Esophagus (tissue), 2 donors: Measurements from ENCODE around the gene GFER. TPM values are rescaled to one million over a fixed set of nuclear protein-coding genes. Genes with fewer than 3 reads are reported as not detected.
A peak's percentile ranks its signal among the peaks of the same experiment; 100 is the strongest.
"Not testable (repeated sequence)": the region's sequence is repeated elsewhere in the genome, so short reads cannot be mapped to it uniquely, and the experiment has no call there.

Experiments
- H3K27ac ChIP-seq, 2 donors: one replicate each; pipeline ENCODE4 v1.5.1; 2013; ENCODE audit warnings: low read depth in 2 of 2, mild to moderate bottlenecking in 2 of 2, inconsistent platforms in 1 of 2, low read length in 1 of 2, moderate library complexity in 1 of 2
- H3K27me3 ChIP-seq, 2 donors: one replicate each; pipeline ENCODE4 v1.6.1; 2013; ENCODE audit warnings: low read length in 2 of 2, control low read depth in 1 of 2, mild to moderate bottlenecking in 1 of 2; ENCODE audit not compliant: insufficient read depth in 2 of 2, control insufficient read depth in 1 of 2
- H3K36me3 ChIP-seq, 2 donors: one replicate each; pipeline ENCODE4 v1.6.1; 2013; ENCODE audit warnings: low read length in 1 of 2; ENCODE audit not compliant: control insufficient read depth in 2 of 2, insufficient read depth in 2 of 2
- H3K4me1 ChIP-seq, 2 donors: one replicate each; pipeline ENCODE4 v1.6.1; 2013; ENCODE audit warnings: low read length in 1 of 2; ENCODE audit not compliant: control insufficient read depth in 2 of 2, insufficient read depth in 2 of 2
- H3K4me3 ChIP-seq, 2 donors: one replicate each; pipeline ENCODE4 v1.5.1; 2013; ENCODE audit warnings: low read length in 2 of 2, mild to moderate bottlenecking in 2 of 2, low read depth in 1 of 2, moderate library complexity in 1 of 2
- H3K9me3 ChIP-seq, 2 donors: one replicate each; pipeline ENCODE4 v1.6.1; 2013; ENCODE audit warnings: mild to moderate bottlenecking in 2 of 2, low read depth in 1 of 2, low read length in 1 of 2, moderate library complexity in 1 of 2; ENCODE audit not compliant: control insufficient read depth in 2 of 2, insufficient read depth in 1 of 2
- WGBS, 2 donors: extraction: QIAGEN DNeasy Blood & Tissue Kit; methylation state at CpG; one replicate each; pipeline ENCODE4 v1.1.7; 2013; 5-methylcytosine and 5-hydroxymethylcytosine counted together
- polyA plus RNA-seq, 2 donors: library from polyadenylated mRNA; stranded (reverse); fragments of 200-250 nt; gene quantifications; one replicate each; pipeline ENCODE4 v1.2.3, GENCODE V29; 2013
- donor health status: healthy with polysubstance abuse.
- donor health status: Bipolar disorder and iron deficiency.

GFER gene
- 10 to 100 TPM; 13.1 to 23.1 TPM for polyA plus RNA-seq

- Histone ChIP-seq H3K27me3 (peaks cover 0 to 8% of the 10 kb centered on the region in 2 donors), H3K9me3 (no peaks in the 10 kb centered on the region), H3K4me3 (peak within 1 kb of the TSS; percentile 69 to 76), H3K4me1 (peaks cover 5 to 34% of the 10 kb centered on the region in 2 donors), H3K27ac (peak within 1 kb of the TSS; percentile 25 to 74), H3K36me3 (peaks cover 0 to 13% of the 10 kb centered on the region in 2 donors)
- 0% methylated on average over 66 to 109 of the region's 109 CpGs for WGBS, 2 donors
Observed at GRCh38 chr16:1983544-1984346, at the start of gene GFER. Gene GFER, plus strand, starts transcription at chr16:1984193. Its CDS starts 26 bp downstream, at chr16:1984219.

DNA sequence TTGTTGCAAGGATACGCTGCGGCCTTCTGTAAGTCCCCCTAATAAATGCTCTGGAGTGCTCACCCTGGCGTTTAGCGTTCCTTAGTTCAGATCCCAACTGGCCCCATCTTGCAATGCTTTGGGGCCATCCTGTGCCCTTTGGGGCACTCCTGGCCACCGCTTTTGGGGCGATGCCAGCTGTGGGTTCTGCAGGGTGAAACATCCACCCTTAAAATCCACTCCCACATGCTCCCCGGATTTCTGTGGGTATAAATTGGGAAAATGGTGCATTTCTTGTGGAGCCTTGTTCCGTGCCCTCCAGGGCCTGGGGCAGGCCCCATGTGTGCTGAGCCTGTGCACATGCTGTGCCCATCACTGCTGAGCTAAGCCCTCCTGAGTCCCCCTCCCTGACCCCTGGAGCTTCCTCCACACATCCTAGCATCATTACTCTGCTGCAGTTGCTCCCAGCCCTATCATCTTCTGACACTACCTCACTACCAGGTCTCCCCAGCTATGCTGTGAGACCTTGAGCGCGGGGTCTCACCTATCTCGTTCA is 47.0 kb upstream of the GFER start:
- Histone ChIP-seq H3K9me3 (no peaks in the 10 kb centered on the region), H3K27me3 (no peaks in the 10 kb centered on the region), H3K4me1 (peaks cover 2% of the 10 kb centered on the region in 2 donors), H3K36me3 (peaks cover 0 to 28% of the 10 kb centered on the region in 2 donors), H3K27ac (no peak overlapping the region), H3K4me3 (no peak overlapping the region)
- WGBS, 2 donors, result 88 to 91% methylated on average over 11 of the region's 11 CpGs

DNA sequence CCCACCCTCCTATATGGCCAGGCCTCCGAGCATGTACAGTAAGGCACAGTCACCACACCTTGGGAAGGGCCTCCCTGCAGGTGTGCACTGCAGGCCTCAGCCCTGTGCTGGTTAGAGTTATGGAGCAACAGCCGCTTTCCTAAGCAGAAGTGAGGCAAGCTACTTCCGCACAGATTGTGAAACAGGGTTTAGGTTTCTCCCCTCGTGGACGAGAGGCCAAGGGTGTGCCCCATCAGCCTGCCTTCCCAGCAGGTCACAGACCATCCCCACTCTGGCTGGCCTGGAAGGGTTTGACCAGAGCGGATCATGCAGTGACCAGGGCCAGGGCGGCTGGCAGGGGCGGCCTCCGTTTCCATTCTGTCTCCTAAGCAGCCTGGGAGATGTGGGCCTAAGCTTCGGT is 45.7 kb upstream of the GFER start:
- WGBS, 2 donors, result 90 to 93% methylated on average over 10 of the region's 10 CpGs
- Histone ChIP-seq H3K4me3 (no peak overlapping the region), H3K9me3 (no peaks in the 10 kb centered on the region), H3K27ac (no peak overlapping the region), H3K36me3 (peaks cover 0 to 28% of the 10 kb centered on the region in 2 donors), H3K27me3 (no peaks in the 10 kb centered on the region), H3K4me1 (peaks cover 0 to 2% of the 10 kb centered on the region in 2 donors)

DNA sequence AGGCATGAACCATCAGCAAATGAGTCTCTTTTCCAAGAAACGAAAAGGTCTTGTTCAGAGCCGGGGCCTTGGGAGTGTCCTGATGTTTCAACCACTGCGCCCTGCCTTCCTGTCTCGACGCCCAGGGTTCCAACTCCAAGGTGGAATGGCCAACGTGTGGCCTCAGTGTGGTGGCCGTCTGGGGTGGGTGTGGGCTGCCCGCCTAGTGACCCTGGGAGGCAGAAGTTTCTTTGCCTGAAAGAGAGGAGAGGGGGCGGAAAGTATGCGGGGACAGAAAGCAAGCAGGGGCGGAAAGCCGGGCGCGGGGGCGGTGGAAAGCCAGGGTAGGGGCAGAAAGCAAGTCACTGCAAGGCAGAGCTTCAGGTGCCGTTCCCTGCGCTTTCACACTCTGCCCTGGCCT is 45.1 kb upstream of the GFER start:
- no peaks in the 10 kb centered on the region for H3K9me3 ChIP-seq
- no peak overlapping the region for H3K4me3 ChIP-seq
- H3K4me1 ChIP-seq, result peaks cover 0 to 2% of the 10 kb centered on the region in 2 donors
- H3K27ac ChIP-seq, result no peak overlapping the region
- WGBS, 2 donors, result 88% methylated on average over 17 of the region's 17 CpGs
- peaks cover 0 to 28% of the 10 kb centered on the region in 2 donors for H3K36me3 ChIP-seq
- no peaks in the 10 kb centered on the region for H3K27me3 ChIP-seq

DNA sequence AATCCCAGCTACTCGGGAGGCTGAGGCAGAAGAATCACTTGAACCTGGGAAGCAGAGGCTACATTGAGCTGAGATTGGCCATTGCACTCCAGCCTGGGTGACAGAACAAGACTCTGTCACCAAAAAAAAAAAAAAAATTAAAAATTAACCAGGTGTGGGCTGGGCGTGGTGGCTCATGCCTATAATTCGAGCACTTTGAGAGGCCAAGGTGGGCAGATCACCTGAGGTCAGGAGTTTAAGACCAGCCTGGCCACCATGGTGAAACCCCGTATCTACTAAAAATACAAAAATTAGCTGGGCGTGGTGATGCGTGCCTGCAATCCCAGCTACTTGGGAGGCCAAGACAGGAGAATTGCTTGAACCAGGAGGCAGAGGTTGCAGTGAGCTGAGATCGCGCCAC is 44.2 kb upstream of the GFER start:
- not testable (repeated sequence) for H3K27me3 ChIP-seq, H3K4me1 ChIP-seq, H3K4me3 ChIP-seq, H3K9me3 ChIP-seq, H3K27ac ChIP-seq
- WGBS, 2 donors, result 81 to 94% methylated on average over 8 of the region's 8 CpGs
- peaks cover 0 to 28% of the 10 kb centered on the region in 2 donors for H3K36me3 ChIP-seq

DNA sequence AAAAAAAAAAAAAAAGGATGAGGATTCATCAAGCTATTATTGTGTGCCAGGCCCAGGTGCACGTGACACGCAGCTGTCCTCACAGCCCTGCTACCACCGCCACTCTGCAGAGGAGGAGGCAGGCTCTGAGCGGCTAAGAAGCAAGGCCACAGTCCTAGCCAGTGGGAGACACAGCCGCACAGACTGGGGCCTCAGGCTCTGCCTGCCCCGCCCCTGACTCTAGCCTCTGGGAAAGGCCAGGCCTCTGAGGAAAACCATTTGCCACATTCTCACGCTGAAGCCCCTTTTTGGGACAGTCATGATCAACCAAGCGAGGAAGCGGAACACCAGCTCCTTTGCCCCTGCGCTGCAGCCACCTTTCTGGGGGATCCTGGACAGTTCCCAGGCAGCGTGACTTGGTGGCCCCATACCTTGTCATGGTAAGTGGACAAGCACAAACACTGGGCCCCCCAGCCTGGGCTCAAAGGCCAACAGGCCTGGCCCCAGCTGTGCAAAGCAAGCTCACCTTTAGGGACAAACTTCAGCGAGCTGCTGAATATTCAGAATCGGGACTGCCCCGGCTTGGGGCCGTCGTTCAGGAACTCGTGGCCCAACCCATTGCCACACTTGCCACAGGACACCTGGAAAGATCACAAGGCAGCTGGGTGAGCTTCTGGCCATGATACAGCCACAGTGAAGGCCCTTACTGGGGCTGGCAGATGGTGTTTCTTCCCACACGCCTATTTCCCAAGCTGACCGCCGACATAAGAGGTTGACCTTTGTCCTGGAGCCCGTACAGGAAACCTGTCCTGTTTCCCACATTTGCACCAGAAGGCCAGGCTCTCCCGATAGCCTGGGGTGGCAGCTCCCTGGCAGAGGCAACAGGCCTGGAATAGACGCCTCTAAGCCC is 43.5 kb upstream of the GFER start:
- H3K4me1 ChIP-seq, result peaks cover 0 to 2% of the 10 kb centered on the region in 2 donors
- H3K4me3 ChIP-seq, result no peak overlapping the region
- H3K9me3 ChIP-seq, result no peaks in the 10 kb centered on the region
- H3K27me3 ChIP-seq, result no peaks in the 10 kb centered on the region
- no peak overlapping the region for H3K27ac ChIP-seq
- 72 to 87% methylated on average over 22 to 23 of the region's 23 CpGs for WGBS, 2 donors
- H3K36me3 ChIP-seq, result peaks cover 0 to 28% of the 10 kb centered on the region in 2 donors

DNA sequence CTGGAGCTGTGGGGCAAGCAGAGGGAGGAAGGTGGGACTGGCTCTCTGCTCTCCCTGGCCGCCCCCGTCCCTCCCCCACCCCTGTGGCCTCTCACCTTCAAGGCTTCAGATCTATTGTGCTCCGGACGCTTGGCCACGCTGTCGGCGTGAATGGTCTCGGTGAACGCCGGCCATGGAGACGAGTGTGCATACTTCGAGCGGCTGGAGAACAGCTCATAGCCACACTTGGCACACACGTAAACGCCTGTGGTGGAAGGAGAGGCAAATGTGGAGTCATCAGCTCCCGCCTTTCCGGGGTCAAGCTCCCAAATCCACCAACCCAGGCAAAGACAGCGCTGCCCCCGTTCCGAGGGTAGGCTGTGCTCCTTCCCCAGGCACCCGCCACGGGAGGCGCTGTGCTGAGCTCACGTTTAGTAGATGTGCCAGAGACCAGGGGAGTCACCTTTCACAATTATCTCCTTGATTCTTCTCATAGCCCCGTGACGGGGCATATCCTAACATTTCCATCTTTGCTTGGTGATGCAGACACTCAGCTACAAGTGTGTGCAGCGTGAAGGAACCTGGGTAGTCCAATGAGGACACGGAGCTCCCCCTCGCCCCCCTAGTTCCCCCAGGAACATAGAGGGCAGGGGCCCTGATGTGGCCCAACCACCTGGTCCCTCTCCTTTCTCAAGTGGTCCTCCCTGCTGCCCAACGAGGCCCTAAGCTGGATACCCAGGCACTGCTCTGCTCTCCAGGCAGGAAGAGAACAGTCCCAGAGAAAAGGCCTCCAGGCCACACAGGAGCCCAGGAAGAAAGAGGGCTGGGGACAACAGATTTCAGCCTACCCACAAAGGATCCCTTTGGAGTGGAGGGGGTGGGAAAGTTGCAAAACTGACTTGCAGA is 42.6 kb upstream of the GFER start:
- Histone ChIP-seq H3K36me3 (peaks cover 0 to 28% of the 10 kb centered on the region in 2 donors), H3K9me3 (no peaks in the 10 kb centered on the region), H3K27ac (peak overlapping the region; percentile 83 to 94), H3K4me1 (peaks cover 0 to 2% of the 10 kb centered on the region in 2 donors), H3K4me3 (peak overlapping the region in 1 of 2 donors; percentile 87), H3K27me3 (no peaks in the 10 kb centered on the region)
- WGBS, 2 donors, result 65 to 86% methylated on average over 30 of the region's 30 CpGs

DNA sequence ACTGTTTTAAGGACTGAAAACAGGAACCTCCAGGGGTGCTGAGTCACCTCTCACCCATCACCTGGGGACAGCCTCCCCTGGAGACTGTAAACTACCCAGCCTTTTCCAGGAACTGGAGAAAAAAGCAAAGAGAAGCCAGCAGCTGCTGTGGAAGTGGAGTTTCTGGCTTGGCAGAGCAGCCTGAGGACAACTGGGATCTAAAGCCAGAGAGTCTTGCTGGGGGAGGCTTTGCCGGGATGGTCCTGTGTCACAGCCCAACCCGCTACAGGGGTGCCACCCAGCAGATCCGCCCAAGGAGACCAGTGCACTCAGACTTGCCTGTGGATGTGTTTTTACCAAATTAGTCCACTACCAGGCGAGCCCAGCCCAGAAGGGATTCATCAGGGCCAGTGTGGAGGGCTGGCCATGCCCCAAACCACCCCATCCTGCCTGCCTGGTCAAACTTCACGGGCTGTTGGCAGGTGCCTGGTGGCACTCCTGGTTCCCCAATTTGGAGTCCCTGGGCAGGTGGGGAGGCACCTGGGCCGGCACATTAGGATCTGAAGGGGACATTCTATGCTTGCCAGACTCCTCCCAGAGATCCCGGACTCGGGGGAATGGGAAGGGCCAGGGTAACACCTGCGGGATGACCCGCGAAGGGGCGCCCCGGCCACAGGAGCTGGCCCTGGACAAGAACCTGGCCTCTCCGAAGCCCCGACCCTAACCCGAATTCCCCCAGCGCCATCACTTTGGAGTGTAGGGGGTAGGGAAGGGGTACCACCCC is 41.8 kb upstream of the GFER start:
- Histone ChIP-seq H3K27me3 (no peaks in the 10 kb centered on the region), H3K9me3 (no peaks in the 10 kb centered on the region), H3K27ac (peak overlapping the region; percentile 83 to 94), H3K4me3 (peak overlapping the region; percentile 74 to 87), H3K4me1 (peaks cover 0 to 2% of the 10 kb centered on the region in 2 donors), H3K36me3 (peaks cover 0 to 24% of the 10 kb centered on the region in 2 donors)
- 12 to 17% methylated on average over 15 to 17 of the region's 17 CpGs for WGBS, 2 donors
